Stimulated activated CD8-positive, alpha-beta memory T cell treated with anti-CD3 and anti-CD28 coated beads, Interleukin-15, amount 100 ng/mL, for 1 hour (primary cell): ENCODE measurements around the gene PGM2L1.
"Not testable (repeated sequence)": the region's sequence is repeated elsewhere in the genome, so short reads cannot be mapped to it uniquely, and the experiment has no call there.

Experiments
- DNase-seq: peaks from one replicate; pipeline ENCODE4 v3.0.0-alpha.2; 2020; ENCODE audit warnings: low read depth

Gene PGM2L1

GRCh38 chr11:74333193-74333592 is 65.0 kb downstream of the PGM2L1 start:
- no peak for DNase-seq

- no peak for DNase-seq
Observed at GRCh38 chr11:74332291-74332690, 65.9 kb downstream of the PGM2L1 start.

- not testable (repeated sequence) for DNase-seq
Observed at GRCh38 chr11:74331000-74331399, 67.2 kb downstream of the PGM2L1 start.

GRCh38 chr11:74330075-74330858 is 68.0 kb downstream of the PGM2L1 start:
- no peak for DNase-seq

- no peak for DNase-seq
Observed at GRCh38 chr11:74327076-74327475, 71.2 kb downstream of the PGM2L1 start.

GRCh38 chr11:74326665-74327064 is 71.6 kb downstream of the PGM2L1 start:
- DNase-seq, result no peak

- no peak for DNase-seq
Observed at GRCh38 chr11:74325649-74326645, 72.3 kb downstream of the PGM2L1 start.

GRCh38 chr11:74322667-74323066 is 75.6 kb downstream of the PGM2L1 start:
- no peak for DNase-seq

- DNase-seq, result no peak
Observed at GRCh38 chr11:74321487-74322188, 76.6 kb downstream of the PGM2L1 start.

GRCh38 chr11:74320538-74320937 is 77.7 kb downstream of the PGM2L1 start:
- no peak for DNase-seq

GRCh38 chr11:74319139-74319816 is 79.0 kb downstream of the PGM2L1 start:
- no peak for DNase-seq

- no peak for DNase-seq
Observed at GRCh38 chr11:74318241-74318932, 79.8 kb downstream of the PGM2L1 start.

- DNase-seq, result no peak
Observed at GRCh38 chr11:74316772-74317505, 81.3 kb downstream of the PGM2L1 start.

GRCh38 chr11:74312326-74312725 is 85.9 kb downstream of the PGM2L1 start:
- DNase-seq, result no peak

- DNase-seq, result peak; percentile 4
Observed at GRCh38 chr11:74311352-74311926, 86.8 kb downstream of the PGM2L1 start, which contains the start of gene P4HA3. TSS of gene P4HA3 (minus strand) at chr11:74311640. CDS start at chr11:74311611, 29 bp downstream.

GRCh38 chr11:74310857-74311256 is 87.4 kb downstream of the PGM2L1 start:
- no peak for DNase-seq

GRCh38 chr11:74307434-74307833 is 90.8 kb downstream of the PGM2L1 start:
- DNase-seq, result no peak

- DNase-seq, result no peak
Observed at GRCh38 chr11:74306435-74307175, 91.6 kb downstream of the PGM2L1 start.

GRCh38 chr11:74299015-74299414 is 99.2 kb downstream of the PGM2L1 start:
- no peak for DNase-seq
